Muscle of leg (tissue), 11 donors: ENCODE measurements around the gene SLX9. TPM values are rescaled to one million over a fixed set of nuclear protein-coding genes. Genes with fewer than 3 reads are reported as not detected.
A peak's percentile ranks its signal among the peaks of the same experiment; 100 is the strongest.

Experiments
- DNase-seq: peaks from one replicate; pipeline ENCODE4 v3.0.0; 2013
- H3K27ac ChIP-seq: one replicate; pipeline ENCODE4 v1.5.1; 2013; ENCODE audit warnings: mild to moderate bottlenecking, low read length, control low read depth
- H3K27me3 ChIP-seq: one replicate; pipeline ENCODE4 v1.6.1; 2013; ENCODE audit warnings: low read length; ENCODE audit not compliant: control insufficient read depth, insufficient read depth
- H3K36me3 ChIP-seq: one replicate; pipeline ENCODE4 v1.6.1; 2013; ENCODE audit warnings: low read length; ENCODE audit not compliant: control insufficient read depth, insufficient read depth
- H3K4me1 ChIP-seq: one replicate; pipeline ENCODE4 v1.6.1; 2013; ENCODE audit warnings: low read length; ENCODE audit not compliant: control insufficient read depth, insufficient read depth
- H3K4me3 ChIP-seq: one replicate; pipeline ENCODE4 v1.5.1; 2013; ENCODE audit warnings: low read length, control low read depth
- H3K9me3 ChIP-seq: replicated peaks from 2 replicates; pipeline ENCODE4 v1.6.1; 2013; ENCODE audit warnings: low read depth, low read length; ENCODE audit not compliant: control insufficient read depth
- WGBS: methylation state at CpG from one replicate; pipeline ENCODE4 v1.1.5; 2013; ENCODE audit warnings: missing lambda C conversion rate; ENCODE audit not compliant: insufficient coverage; 5-methylcytosine and 5-hydroxymethylcytosine counted together
- polyA plus RNA-seq, 8 donors: library from polyadenylated mRNA; unstranded; fragments of 120-200 nt; gene quantifications; one replicate each; pipeline versions ENCODE4 v1.2.1 to v1.2.3, GENCODE V29; 2013; ENCODE audit warnings: inconsistent platforms in 1 of 8, low replicate concordance in 1 of 8; ENCODE audit not compliant: insufficient read length in 8 of 8, insufficient read depth in 1 of 8
- total RNA-seq: library from RNA; stranded (reverse); fragments of 120-200 nt; gene quantifications from one replicate; pipeline ENCODE4 v1.2.4, GENCODE V29; 2013

SLX9 gene
- total and polyA plus RNA-seq, 9 donors: 16.0 to 27.5 (median 21.2) TPM

GRCh38 chr21:44954281-44954771, 14.5 kb downstream of the SLX9 start:
- DNase-seq: no peak
- Histone ChIP-seq H3K27ac (peak overlapping the region; percentile 93), H3K9me3 (no peaks in the 10 kb centered on the region), H3K4me1 (peaks cover 93% of the 10 kb centered on the region), H3K4me3 (no peak overlapping the region), H3K27me3 (no peaks in the 10 kb centered on the region), H3K36me3 (peaks cover 36% of the 10 kb centered on the region)
- 89% methylated on average over 21 of the region's 22 CpGs for WGBS

GRCh38 chr21:44955141-44955797, 15.4 kb downstream of the SLX9 start:
- Histone ChIP-seq H3K27ac (peak overlapping the region; percentile 29), H3K4me1 (peaks cover 93% of the 10 kb centered on the region), H3K9me3 (no peaks in the 10 kb centered on the region), H3K27me3 (no peaks in the 10 kb centered on the region), H3K4me3 (no peak overlapping the region), H3K36me3 (peaks cover 40% of the 10 kb centered on the region)
- DNase-seq: peak; percentile 72
- 43% methylated on average over 11 of the region's 21 CpGs for WGBS

- no peaks in the 10 kb centered on the region for H3K9me3 ChIP-seq
- DNase-seq: no peak
- no peaks in the 10 kb centered on the region for H3K27me3 ChIP-seq
- peak overlapping the region; percentile 29 for H3K27ac ChIP-seq
- WGBS: 72% methylated on average over 14 of the region's 16 CpGs
- peaks cover 93% of the 10 kb centered on the region for H3K4me1 ChIP-seq
- H3K4me3 ChIP-seq: no peak overlapping the region
- peaks cover 41% of the 10 kb centered on the region for H3K36me3 ChIP-seq
Measured at GRCh38 chr21:44955798-44956175, 16.0 kb downstream of the SLX9 start.

GRCh38 chr21:44956356-44957046, 16.7 kb downstream of the SLX9 start:
- no peak overlapping the region for H3K4me3 ChIP-seq
- peaks cover 90% of the 10 kb centered on the region for H3K4me1 ChIP-seq
- H3K27me3 ChIP-seq: no peaks in the 10 kb centered on the region
- 86% methylated on average over 32 of the region's 35 CpGs for WGBS
- peak overlapping the region; percentile 7 for H3K27ac ChIP-seq
- H3K36me3 ChIP-seq: peaks cover 39% of the 10 kb centered on the region
- no peak for DNase-seq
- H3K9me3 ChIP-seq: no peaks in the 10 kb centered on the region

GRCh38 chr21:44957047-44957831, 17.4 kb downstream of the SLX9 start:
- 69% methylated on average over 20 of the region's 22 CpGs for WGBS
- H3K9me3 ChIP-seq: no peaks in the 10 kb centered on the region
- H3K27ac ChIP-seq: peak overlapping the region; percentile 92
- no peaks in the 10 kb centered on the region for H3K27me3 ChIP-seq
- H3K36me3 ChIP-seq: peaks cover 39% of the 10 kb centered on the region
- H3K4me3 ChIP-seq: no peak overlapping the region
- no peak for DNase-seq
- H3K4me1 ChIP-seq: peaks cover 88% of the 10 kb centered on the region

- Histone ChIP-seq H3K9me3 (no peaks in the 10 kb centered on the region), H3K27me3 (no peaks in the 10 kb centered on the region), H3K4me1 (peaks cover 87% of the 10 kb centered on the region), H3K27ac (peak overlapping the region; percentile 92), H3K4me3 (no peak overlapping the region), H3K36me3 (peaks cover 39% of the 10 kb centered on the region)
- 64% methylated on average over 15 of the region's 26 CpGs for WGBS
- no peak for DNase-seq
Measured at GRCh38 chr21:44957901-44958451, 18.1 kb downstream of the SLX9 start.

- H3K4me3 ChIP-seq: no peak overlapping the region
- peak; percentile 98 for DNase-seq
- peaks cover 39% of the 10 kb centered on the region for H3K36me3 ChIP-seq
- H3K27ac ChIP-seq: peak overlapping the region; percentile 92
- peaks cover 83% of the 10 kb centered on the region for H3K4me1 ChIP-seq
- H3K9me3 ChIP-seq: no peaks in the 10 kb centered on the region
- WGBS: 27% methylated on average over 18 of the region's 28 CpGs
- H3K27me3 ChIP-seq: no peaks in the 10 kb centered on the region
Measured at GRCh38 chr21:44958471-44959191, 18.8 kb downstream of the SLX9 start.

- 76% methylated on average over 20 of the region's 26 CpGs for WGBS
- H3K27me3 ChIP-seq: no peaks in the 10 kb centered on the region
- peaks cover 32% of the 10 kb centered on the region for H3K36me3 ChIP-seq
- H3K27ac ChIP-seq: peak overlapping the region; percentile 92
- H3K9me3 ChIP-seq: no peaks in the 10 kb centered on the region
- no peak overlapping the region for H3K4me3 ChIP-seq
- peaks cover 74% of the 10 kb centered on the region for H3K4me1 ChIP-seq
- no peak for DNase-seq
Measured at GRCh38 chr21:44959376-44960091, 19.7 kb downstream of the SLX9 start.
